ENCODE data around the gene NRG2.

Gene NRG2

GRCh38 chr5:140042643-140043507 lies at the start of gene NRG2:
NRG2 (minus strand) TSS chr5:140043299.
- in situ Hi-C loops (cut with MboI; ENCODE audit: low sequenced_read_pairs): no loop called here

GRCh38 chr5:140090251-140090650 lies 47.2 kb upstream of the NRG2 start:
- in situ Hi-C loops (cut with MboI; ENCODE audit: low sequenced_read_pairs): no loop called here

GRCh38 chr5:140084541-140084940 lies 41.4 kb upstream of the NRG2 start:
- in situ Hi-C loops (cut with MboI; ENCODE audit: low sequenced_read_pairs): no loop called here

GRCh38 chr5:140083650-140084049 lies 40.6 kb upstream of the NRG2 start:
- in situ Hi-C loops (cut with MboI; ENCODE audit: low sequenced_read_pairs): no loop called here

GRCh38 chr5:140083120-140083519 lies 40.0 kb upstream of the NRG2 start:
- in situ Hi-C loops (cut with MboI; ENCODE audit: low sequenced_read_pairs): no loop called here

GRCh38 chr5:140076788-140077187 lies 33.7 kb upstream of the NRG2 start:
- in situ Hi-C loops (cut with MboI; ENCODE audit: low sequenced_read_pairs): no loop called here

GRCh38 chr5:140076142-140076541 lies 33.0 kb upstream of the NRG2 start:
- in situ Hi-C loops (cut with MboI; ENCODE audit: low sequenced_read_pairs): no loop called here

- in situ Hi-C loops (cut with MboI; ENCODE audit: low sequenced_read_pairs): no loop called here
These were observed 32.3 kb upstream of the NRG2 start for GRCh38 chr5:140075371-140075770.

GRCh38 chr5:140073296-140073695 lies 30.2 kb upstream of the NRG2 start:
- in situ Hi-C loops (cut with MboI; ENCODE audit: low sequenced_read_pairs): loop anchor here (25.0 kb wide), 1 partner anchor 89 kb away; no protein-coding TSS in a partner anchor

GRCh38 chr5:140072812-140073211 lies 29.7 kb upstream of the NRG2 start:
- in situ Hi-C loops (cut with MboI; ENCODE audit: low sequenced_read_pairs): loop anchor here (25.0 kb wide), 1 partner anchor 89 kb away; no protein-coding TSS in a partner anchor

GRCh38 chr5:140060816-140061215 lies 17.7 kb upstream of the NRG2 start:
- in situ Hi-C loops (cut with MboI; ENCODE audit: low sequenced_read_pairs): loop anchor here (25.0 kb wide), 1 partner anchor 101 kb away; no protein-coding TSS in a partner anchor

GRCh38 chr5:140058212-140058932 lies 15.3 kb upstream of the NRG2 start:
- in situ Hi-C loops (cut with MboI; ENCODE audit: low sequenced_read_pairs): loop anchor here (25.0 kb wide), 1 partner anchor 104 kb away; no protein-coding TSS in a partner anchor

- in situ Hi-C loops (cut with MboI; ENCODE audit: low sequenced_read_pairs): loop anchor here (25.0 kb wide), 1 partner anchor 105 kb away; no protein-coding TSS in a partner anchor
These were observed 13.8 kb upstream of the NRG2 start for GRCh38 chr5:140056880-140057279.

- in situ Hi-C loops (cut with MboI; ENCODE audit: low sequenced_read_pairs): loop anchor here (25.0 kb wide), 1 partner anchor 107 kb away; no protein-coding TSS in a partner anchor
These were observed 12.1 kb upstream of the NRG2 start for GRCh38 chr5:140055152-140055551.

GRCh38 chr5:140054086-140054689 lies 11.1 kb upstream of the NRG2 start:
- in situ Hi-C loops (cut with MboI; ENCODE audit: low sequenced_read_pairs): loop anchor here (25.0 kb wide), 1 partner anchor 108 kb away; no protein-coding TSS in a partner anchor

GRCh38 chr5:140051950-140052349 lies 8.9 kb upstream of the NRG2 start:
- in situ Hi-C loops (cut with MboI; ENCODE audit: low sequenced_read_pairs): loop anchor here (25.0 kb wide), 1 partner anchor 110 kb away; no protein-coding TSS in a partner anchor

- in situ Hi-C loops (cut with MboI; ENCODE audit: low sequenced_read_pairs): loop anchor here (25.0 kb wide), 1 partner anchor 113 kb away; no protein-coding TSS in a partner anchor
These were observed 6.6 kb upstream of the NRG2 start for GRCh38 chr5:140049713-140050112.

GRCh38 chr5:140049205-140049604 lies 6.1 kb upstream of the NRG2 start:
- in situ Hi-C loops (cut with MboI; ENCODE audit: low sequenced_read_pairs): no loop called here

- in situ Hi-C loops (cut with MboI; ENCODE audit: low sequenced_read_pairs): no loop called here
These were observed 942 bp upstream of the NRG2 start for GRCh38 chr5:140044041-140044440.

GRCh38 chr5:140043508-140043872 lies 391 bp upstream of the NRG2 start:
- in situ Hi-C loops (cut with MboI; ENCODE audit: low sequenced_read_pairs): no loop called here

- in situ Hi-C loops (cut with MboI; ENCODE audit: low sequenced_read_pairs): no loop called here
These were observed 781 bp downstream of the NRG2 start for GRCh38 chr5:140042393-140042642.
